ENCODE results near the gene AIPL1.

Gene AIPL1

DNA sequence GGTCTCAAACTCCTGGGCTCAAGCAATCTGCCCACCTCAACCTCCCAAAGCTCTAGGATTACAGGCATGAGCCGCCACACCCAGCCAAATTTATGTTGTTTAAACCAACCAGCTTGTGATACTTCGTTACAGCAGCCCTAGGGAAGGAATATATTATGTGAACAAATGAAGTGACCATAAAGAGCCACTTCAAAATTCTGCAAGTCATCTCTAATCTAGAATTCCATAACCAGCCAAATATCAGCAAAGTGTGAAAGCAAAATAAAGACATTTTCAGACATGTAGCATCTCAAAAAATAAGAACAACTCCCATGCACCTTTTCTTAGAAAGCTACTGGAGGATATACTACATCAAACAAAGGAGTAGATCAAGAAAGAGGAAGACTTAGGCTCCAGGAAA, 36.0 kb downstream of the AIPL1 start:
- H3K27ac ChIP-seq: no peak overlapping the region
- intact Hi-C loops (cut with DNase I; ENCODE audit: low total_unique reads): no loop called here
- H3K4me1 ChIP-seq: no peaks in the 10 kb centered on the region
- no peak overlapping the region for H3K4me3 ChIP-seq
- no peaks in the 10 kb centered on the region for H3K36me3 ChIP-seq
- peaks cover 0 to 6% (median 4%) of the 10 kb centered on the region in 3 donors for H3K9me3 ChIP-seq
- peaks cover 0 to 18% of the 10 kb centered on the region in 2 donors for H3K27me3 ChIP-seq
- no peak for DNase-seq
- TF ChIP-seq, protein P1, sequence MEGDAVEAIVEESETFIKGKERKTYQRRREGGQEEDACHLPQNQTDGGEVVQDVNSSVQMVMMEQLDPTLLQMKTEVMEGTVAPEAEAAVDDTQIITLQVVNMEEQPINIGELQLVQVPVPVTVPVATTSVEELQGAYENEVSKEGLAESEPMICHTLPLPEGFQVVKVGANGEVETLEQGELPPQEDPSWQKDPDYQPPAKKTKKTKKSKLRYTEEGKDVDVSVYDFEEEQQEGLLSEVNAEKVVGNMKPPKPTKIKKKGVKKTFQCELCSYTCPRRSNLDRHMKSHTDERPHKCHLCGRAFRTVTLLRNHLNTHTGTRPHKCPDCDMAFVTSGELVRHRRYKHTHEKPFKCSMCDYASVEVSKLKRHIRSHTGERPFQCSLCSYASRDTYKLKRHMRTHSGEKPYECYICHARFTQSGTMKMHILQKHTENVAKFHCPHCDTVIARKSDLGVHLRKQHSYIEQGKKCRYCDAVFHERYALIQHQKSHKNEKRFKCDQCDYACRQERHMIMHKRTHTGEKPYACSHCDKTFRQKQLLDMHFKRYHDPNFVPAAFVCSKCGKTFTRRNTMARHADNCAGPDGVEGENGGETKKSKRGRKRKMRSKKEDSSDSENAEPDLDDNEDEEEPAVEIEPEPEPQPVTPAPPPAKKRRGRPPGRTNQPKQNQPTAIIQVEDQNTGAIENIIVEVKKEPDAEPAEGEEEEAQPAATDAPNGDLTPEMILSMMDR (IDR thresholded peaks at IDR 0.05): no peak

DNA sequence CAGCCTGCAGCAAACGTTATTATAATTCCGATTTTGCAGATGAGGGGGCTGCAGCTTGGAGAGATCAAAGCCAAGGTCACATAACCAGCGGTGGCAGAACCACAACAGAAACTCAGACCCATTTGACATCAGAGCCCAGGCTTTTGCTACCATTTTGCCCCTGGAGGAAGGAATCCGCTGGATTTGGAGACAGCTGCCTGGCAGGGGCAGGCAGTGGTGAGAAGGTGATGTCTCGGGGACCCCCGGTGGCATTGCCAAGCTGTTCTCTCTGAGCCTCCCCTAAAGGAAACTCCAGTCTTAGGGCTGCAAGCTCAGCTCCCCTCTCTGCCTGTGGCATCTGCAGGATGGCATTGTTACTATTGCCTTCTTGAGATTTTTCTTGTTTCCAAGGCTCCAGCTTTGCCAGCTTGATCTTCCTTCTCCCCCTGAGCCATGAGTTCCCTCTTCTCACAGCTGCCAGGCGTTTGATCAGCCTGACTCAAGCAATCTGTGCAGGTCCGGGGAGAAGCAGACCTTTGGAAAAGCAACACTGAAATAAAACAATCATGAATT, 40.8 kb downstream of the AIPL1 start:
- no peak overlapping the region for H3K4me3 ChIP-seq
- H3K27ac ChIP-seq: no peak overlapping the region
- H3K4me1 ChIP-seq: no peaks in the 10 kb centered on the region
- TF ChIP-seq, protein P1 (IDR thresholded peaks at IDR 0.05): no peak
- peak in 1 of 2 donors; percentile 24 for DNase-seq
- intact Hi-C loops (cut with DNase I; ENCODE audit: low total_unique reads): no loop called here
- peaks cover 0 to 27% of the 10 kb centered on the region in 2 donors for H3K27me3 ChIP-seq
- no peaks in the 10 kb centered on the region for H3K36me3 ChIP-seq
- peaks cover 0 to 8% (median under 1%) of the 10 kb centered on the region in 3 donors for H3K9me3 ChIP-seq

DNA sequence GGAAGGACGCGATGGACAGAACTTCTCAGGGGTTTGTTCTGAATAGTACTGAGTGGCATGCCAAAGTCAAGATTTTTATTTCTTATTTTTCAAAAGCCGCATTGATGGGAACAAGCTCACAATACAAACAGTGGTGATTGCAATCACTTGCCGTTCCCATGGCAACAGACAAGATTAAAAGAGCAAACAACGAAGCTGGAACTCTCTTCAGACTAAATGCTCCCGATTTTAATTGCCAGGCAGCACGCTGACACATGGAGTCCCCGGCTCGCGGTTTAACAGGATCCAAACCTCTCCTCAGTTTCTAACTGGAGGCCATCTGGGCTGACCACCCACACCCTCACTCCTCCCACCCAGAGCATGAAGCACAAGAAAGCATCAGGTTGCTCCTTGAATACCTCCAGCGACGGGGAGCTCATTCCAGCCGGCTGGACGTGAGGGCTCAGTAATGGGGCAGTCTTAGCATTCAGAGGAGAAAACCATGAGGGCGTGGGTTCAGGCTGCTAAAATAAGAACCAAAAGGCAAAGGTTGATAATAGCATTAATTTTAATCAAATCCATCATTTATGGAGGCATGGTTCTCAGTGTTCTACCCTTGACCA, 41.5 kb downstream of the AIPL1 start:
- Histone ChIP-seq H3K4me1 (no peaks in the 10 kb centered on the region), H3K27ac (no peak overlapping the region), H3K4me3 (no peak overlapping the region), H3K36me3 (no peaks in the 10 kb centered on the region), H3K27me3 (peaks cover 0 to 27% of the 10 kb centered on the region in 2 donors), H3K9me3 (peaks cover 0 to 8% (median 0%) of the 10 kb centered on the region in 3 donors)
- intact Hi-C loops (cut with DNase I; ENCODE audit: low total_unique reads): no loop called here
- TF ChIP-seq, protein P1 (IDR thresholded peaks at IDR 0.05): no peak
- peak in 1 of 2 donors; percentile 15 for DNase-seq

DNA sequence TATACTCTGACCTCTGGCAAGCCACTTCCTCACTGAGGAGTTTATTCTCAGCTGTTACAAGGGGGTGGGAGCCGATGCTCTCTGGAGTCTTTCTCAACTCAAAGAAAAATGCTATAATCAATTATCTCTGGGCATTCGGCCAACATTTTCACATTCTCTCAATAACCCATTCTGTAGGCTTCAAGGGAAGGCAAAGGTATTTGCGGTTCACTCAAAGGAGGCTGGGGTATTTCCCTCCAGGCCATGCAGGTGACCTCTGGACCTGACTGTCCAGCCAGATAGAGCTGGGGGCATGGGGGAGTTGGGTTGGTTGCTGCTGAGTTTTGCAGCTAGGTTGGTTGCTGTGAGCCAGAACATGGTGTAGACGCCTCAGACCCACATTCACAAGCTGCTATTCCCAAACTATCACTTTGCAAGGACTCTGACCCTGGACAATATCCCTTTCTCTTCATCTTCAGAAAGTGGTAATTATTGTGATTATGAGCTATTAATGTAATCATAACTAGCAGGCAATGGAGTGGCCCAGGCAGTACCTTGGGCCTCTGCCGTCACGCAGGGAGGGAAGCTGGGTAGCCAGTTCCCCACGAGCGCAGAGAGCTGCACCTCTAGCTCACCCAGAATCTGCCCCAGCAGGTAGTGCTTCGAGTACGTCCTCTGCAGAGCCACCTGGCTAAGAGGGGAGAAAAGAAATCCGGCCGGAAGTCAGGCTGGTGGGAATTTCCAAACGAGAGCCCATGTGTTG, 42.1 kb downstream of the AIPL1 start:
- Histone ChIP-seq H3K36me3 (no peaks in the 10 kb centered on the region), H3K9me3 (peaks cover 0 to 4% (median 0%) of the 10 kb centered on the region in 3 donors), H3K27ac (no peak overlapping the region), H3K4me3 (no peak overlapping the region), H3K27me3 (peaks cover 0 to 27% of the 10 kb centered on the region in 2 donors), H3K4me1 (no peaks in the 10 kb centered on the region)
- intact Hi-C loops (cut with DNase I; ENCODE audit: low total_unique reads): no loop called here
- TF ChIP-seq, protein P1 (IDR thresholded peaks at IDR 0.05): no peak
- DNase-seq: peak in 1 of 2 donors; percentile 21

DNA sequence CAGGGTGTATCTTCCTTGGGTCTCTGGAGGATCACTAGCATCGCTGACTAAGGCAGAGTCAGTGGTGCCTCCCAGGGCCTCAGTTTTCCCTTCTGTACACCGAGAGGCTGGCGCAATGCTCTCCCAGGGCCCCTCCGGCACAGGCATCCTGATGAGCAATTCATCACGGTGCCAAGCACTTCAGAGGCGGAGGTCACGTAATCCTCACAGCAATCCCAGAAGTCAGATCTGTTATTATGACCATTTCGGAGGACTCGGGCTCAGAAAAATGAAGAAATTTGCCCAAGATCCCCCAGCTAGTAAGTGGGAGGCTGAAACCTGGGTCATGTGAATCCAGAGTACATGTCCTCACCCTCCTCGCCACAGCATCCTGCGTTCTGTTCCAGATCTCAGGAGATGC, 46.5 kb downstream of the AIPL1 start:
- Histone ChIP-seq H3K36me3 (no peaks in the 10 kb centered on the region), H3K27ac (no peak overlapping the region), H3K4me1 (no peaks in the 10 kb centered on the region), H3K4me3 (no peak overlapping the region), H3K9me3 (peaks cover 0 to 4% (median 0%) of the 10 kb centered on the region in 3 donors), H3K27me3 (peaks cover 0 to 7% of the 10 kb centered on the region in 2 donors)
- DNase-seq: peak in 1 of 2 donors; percentile 27
- TF ChIP-seq, protein P1 (IDR thresholded peaks at IDR 0.05): no peak
- intact Hi-C loops (cut with DNase I; ENCODE audit: low total_unique reads): no loop called here
